ENCODE measurements around the gene LRP1.

- TF ChIP-seq CTCF (IDR thresholded peaks at IDR 0.05; ENCODE audit: low read depth, low read length, missing input control) (no peak), MAX (IDR thresholded peaks at IDR 0.05) (no peak), GABPA (IDR thresholded peaks at IDR 0.05 in 1 of 2, conservative IDR thresholded peaks at IDR 0.05 in 1 of 2) (no peak)
Observed at GRCh38 chr12:57234571-57235016, 106.3 kb downstream of the LRP1 start.
